GM18505 (cell line): ENCODE results near the gene PFDN1.
"Not testable (repeated sequence)": the region's sequence is repeated elsewhere in the genome, so short reads cannot be mapped to it uniquely, and the experiment has no call there.

ENCODE experiments used
- ATAC-seq: cut with Tn5 transposase; IDR thresholded peaks from one replicate; pipeline ENCODE4 v1.9.1; 2021; ENCODE audit not compliant: unreplicated experiment
- POLR2A ChIP-seq: IDR thresholded peaks from 4 replicates; pipeline ENCODE4 v1.6.1; 2011; ENCODE audit warnings: borderline replicate concordance; ENCODE audit not compliant: insufficient read depth, insufficient read length; ENCODE audit errors: extremely low read depth

The PFDN1 gene

DNA sequence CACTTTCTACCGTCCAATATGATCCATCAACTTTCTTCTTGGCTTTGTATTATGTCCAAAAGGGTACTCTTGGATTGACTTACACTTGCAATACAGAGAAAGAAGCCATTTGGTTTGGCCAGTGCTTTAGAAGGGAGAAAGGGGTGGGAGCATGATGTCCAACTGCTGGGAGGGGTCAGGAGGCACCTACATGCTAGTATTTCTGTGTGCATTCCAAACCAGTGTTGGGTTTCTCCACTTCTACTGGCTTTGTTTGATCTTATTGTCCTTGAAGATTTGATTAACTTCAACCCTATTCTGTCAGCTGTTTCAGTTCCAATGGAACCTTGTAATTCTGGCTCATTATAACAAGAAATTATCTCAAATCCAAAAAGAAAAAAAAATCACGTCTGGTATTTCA lies 100.3 kb downstream of the PFDN1 start:
- no peak for ATAC-seq

DNA sequence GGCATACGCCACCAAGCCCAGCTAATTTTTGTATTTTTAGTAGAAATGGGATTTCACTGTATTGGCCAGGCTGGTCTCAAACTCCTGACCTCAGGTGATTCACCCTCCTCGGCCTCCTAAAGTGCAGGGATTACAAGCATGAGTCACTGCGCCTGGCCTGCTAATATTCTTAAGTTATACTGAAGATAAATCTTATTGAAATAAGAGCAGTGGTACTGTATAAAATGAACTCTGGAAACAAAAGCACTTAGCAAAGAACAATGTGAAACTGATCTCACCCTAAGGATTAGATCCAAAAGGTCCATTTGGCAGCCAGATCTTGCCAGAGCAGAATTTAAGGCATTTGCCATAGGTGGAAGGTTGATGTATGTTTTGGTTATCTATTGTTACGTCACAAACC lies 100.8 kb downstream of the PFDN1 start:
- no peak for ATAC-seq
- no peak for TF ChIP-seq POLR2A

More for the DNA sequence above, 100.3 kb downstream of the PFDN1 start:
- no peak for TF ChIP-seq POLR2A

DNA sequence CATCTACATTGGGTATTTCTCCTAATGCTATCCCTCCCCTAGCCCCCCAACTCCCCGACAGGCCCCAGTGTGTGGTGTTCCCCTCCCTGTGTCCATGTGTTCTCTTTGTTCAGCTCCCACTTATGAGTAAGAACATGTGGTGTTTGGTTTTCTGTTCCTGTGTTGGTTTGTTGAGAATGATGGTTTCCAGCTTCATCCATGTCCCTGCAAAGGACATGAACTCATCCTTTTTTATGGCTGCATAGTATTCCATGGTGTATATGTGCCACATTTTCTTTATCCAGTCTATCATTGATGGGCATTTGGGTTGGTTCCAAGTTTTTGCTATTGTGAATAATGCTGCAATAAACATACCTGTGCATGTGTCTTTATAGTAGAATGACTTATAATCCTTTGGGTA lies 104.0 kb downstream of the PFDN1 start:
- ATAC-seq = not testable (repeated sequence)

DNA sequence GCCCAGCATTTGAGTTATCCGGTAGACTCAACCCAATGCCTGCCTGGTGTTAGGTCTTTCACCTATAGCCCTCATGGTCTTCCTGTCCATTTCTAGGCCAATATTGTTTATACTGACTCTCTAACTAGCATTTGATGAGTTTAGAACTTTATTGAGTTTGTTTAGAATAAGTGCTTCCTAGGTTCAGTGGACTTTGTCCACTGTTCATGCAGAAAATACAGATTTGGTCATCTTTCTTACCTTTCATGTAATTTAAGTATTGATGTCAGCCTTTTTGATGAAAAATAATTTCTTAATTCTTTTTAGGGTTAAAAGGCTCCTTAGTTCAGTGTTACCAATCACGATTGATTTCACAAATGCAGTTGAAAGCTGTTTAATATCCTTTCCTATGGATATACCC lies 105.9 kb downstream of the PFDN1 start:
- TF ChIP-seq POLR2A = no peak
- ATAC-seq = no peak

DNA sequence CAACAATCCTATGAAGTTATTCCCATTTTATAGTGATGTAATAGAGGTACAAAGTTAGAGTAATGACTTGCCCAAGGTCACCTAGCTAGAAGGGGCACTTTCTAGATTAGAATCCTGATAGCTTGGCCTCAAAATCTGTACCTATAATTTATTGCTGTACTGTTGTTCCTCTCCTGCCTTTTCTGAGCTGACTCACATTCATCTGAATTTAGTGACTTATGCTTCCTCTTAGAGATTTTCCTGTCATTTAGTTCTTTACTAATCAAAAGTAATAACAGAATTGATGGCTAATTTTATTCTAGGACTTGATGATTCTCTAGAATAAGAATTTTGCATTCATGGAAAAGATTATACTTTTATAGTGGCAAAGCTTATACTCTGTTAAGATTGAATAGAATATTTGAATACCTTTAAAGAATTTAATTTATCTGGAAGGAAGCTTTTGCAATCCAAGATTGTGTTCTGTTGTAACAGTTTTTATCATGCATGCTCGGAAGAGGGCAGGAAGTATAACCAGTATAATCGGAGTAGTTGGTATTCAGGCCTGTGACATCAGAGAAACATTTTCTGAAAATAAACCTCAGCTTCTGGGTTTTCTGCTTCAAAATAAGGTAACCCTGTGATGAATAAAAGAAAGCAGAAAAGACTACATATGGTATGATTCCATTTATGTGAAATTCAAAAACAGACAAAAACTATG lies 106.6 kb downstream of the PFDN1 start:
- TF ChIP-seq POLR2A = no peak
- no peak for ATAC-seq
